HUES6 (cell line): Measurements from ENCODE around the gene SH3RF1.

Experiments
- H3K27ac ChIP-seq: 2 replicates; pipeline ENCODE4 v1.7.0; 2013; ENCODE audit warnings: low read depth, mild to moderate bottlenecking, low read length, inconsistent platforms
- H3K27me3 ChIP-seq: 2 replicates; pipeline ENCODE4 v1.6.1; 2013; ENCODE audit warnings: low read length; ENCODE audit not compliant: control insufficient read depth, insufficient read depth
- H3K36me3 ChIP-seq: 2 replicates; pipeline ENCODE4 v1.6.1; 2013; ENCODE audit warnings: low read length; ENCODE audit not compliant: control insufficient read depth, insufficient read depth
- H3K4me1 ChIP-seq: 2 replicates; pipeline ENCODE4 v1.6.1; 2013; ENCODE audit warnings: low read length; ENCODE audit not compliant: control insufficient read depth, insufficient read depth
- H3K4me3 ChIP-seq: 2 replicates; pipeline ENCODE4 v1.5.1; 2013; ENCODE audit warnings: low read depth, low read length
- H3K9ac ChIP-seq: one replicate; pipeline ENCODE4 v1.6.1; 2013; ENCODE audit warnings: mild to moderate bottlenecking, low read length
- H3K9me3 ChIP-seq: 2 replicates; pipeline ENCODE4 v1.6.1; 2013; ENCODE audit warnings: low read depth, low read length; ENCODE audit not compliant: control insufficient read depth, insufficient read depth

Gene SH3RF1

DNA sequence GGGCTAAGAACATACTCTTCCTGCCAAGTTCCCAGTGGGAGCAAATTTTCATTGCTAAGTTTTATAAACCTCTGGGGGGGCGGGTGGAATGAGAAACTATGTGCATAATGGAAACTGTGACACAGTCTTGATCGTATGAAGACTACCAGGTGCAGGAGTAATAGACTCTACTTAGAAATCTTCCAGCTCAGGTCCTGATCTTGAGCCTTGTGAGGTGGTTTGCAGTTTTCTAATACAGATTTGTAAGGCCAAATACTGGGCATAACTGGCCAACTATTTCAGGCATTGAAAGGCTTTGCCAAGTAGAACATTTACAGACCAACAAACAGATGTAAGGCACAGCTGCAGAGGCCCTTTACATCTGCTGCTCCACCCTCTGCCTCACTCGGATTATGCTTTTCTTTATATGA, 171.0 kb downstream of the SH3RF1 start:
- Histone ChIP-seq H3K36me3 (peaks cover 29% of the 10 kb centered on the region), H3K4me3 (no peak overlapping the region), H3K9ac (no peak overlapping the region), H3K27me3 (no peaks in the 10 kb centered on the region), H3K9me3 (no peaks in the 10 kb centered on the region), H3K27ac (no peak overlapping the region), H3K4me1 (peaks cover 11% of the 10 kb centered on the region)

DNA sequence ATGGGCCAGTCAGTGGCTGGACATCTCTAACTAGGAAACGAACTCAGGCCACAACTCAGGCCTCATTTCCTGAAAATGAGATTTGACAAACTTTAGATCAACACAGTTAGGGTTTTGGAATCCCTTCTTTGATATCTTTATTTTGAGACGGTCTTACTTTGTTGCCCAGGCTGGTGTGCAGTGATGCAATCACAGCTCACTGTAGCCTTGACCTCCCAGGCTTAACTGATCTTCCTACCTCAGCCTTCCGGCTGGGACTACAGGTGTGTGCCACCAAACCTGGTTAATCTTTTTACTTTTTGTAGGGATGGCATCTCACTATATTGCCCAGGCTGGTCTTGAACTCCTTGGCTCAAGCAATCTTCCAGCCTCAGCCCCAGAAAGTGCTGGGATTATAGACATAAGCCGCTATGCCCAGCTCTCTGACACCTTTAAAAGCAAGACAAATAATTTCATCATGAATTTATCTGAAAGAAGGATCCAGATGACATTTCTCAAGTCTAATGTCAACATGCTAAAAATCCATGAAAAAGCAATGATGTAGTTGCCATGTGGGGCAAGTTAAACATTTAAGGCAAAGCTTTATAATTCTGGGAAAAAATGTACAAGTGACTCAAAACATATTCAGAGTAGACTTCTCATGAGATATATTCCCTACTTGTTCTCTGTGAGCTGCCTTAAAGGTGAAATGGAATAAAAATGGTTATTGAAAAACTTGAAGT, 171.6 kb downstream of the SH3RF1 start:
- Histone ChIP-seq H3K27me3 (no peaks in the 10 kb centered on the region), H3K4me3 (no peak overlapping the region), H3K36me3 (peaks cover 29% of the 10 kb centered on the region), H3K27ac (no peak overlapping the region), H3K9ac (no peak overlapping the region), H3K9me3 (no peaks in the 10 kb centered on the region), H3K4me1 (peaks cover 8% of the 10 kb centered on the region)

DNA sequence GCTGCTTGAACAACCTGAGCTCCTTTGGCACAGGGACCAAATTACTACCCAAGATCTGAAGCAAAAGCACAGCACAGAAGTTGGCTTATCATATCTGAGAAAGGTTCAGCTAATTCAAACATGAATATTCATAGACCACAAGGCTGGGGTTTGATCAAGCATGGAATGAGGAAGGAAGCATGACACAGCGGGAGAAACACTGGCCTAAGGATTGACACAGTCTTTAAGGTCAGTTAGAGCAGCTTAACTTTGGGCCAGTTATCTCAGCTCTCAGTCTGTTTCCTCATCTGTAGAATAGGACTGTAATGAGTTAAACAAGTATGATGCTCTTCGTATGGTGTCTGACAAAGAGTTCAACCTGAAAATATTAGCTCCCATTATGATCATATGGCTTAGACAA, 172.2 kb downstream of the SH3RF1 start:
- Histone ChIP-seq H3K9me3 (no peaks in the 10 kb centered on the region), H3K4me3 (no peak overlapping the region), H3K36me3 (peaks cover 31% of the 10 kb centered on the region), H3K27ac (no peak overlapping the region), H3K9ac (no peak overlapping the region), H3K27me3 (no peaks in the 10 kb centered on the region), H3K4me1 (peaks cover 4% of the 10 kb centered on the region; the same call in 1 of the 2 replicates)

DNA sequence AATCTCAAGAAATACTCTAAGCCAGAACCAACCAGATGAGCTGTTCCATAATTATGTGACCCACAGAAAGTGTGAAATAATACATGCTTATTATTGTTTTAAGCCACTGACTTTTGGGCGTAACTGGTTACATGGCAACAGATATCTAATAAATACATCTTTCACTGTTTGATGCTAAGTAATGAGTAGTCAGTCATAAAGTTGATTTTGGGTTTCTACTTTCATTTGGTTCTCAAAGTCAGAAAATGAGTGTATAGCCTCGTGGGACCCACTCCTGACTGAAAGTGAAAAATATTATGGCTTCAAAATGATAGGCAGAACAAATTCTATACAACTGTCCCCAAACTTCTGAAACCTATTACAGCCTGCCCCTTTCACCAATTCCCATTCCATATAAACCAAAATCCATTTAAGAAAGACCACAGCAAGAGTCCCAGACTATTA, 172.7 kb downstream of the SH3RF1 start:
- peaks cover 31% of the 10 kb centered on the region for H3K36me3 ChIP-seq
- H3K9me3 ChIP-seq: no peaks in the 10 kb centered on the region
- no peaks in the 10 kb centered on the region for H3K27me3 ChIP-seq
- H3K9ac ChIP-seq: no peak overlapping the region
- peaks cover 4% of the 10 kb centered on the region; the same call in 1 of the 2 replicates for H3K4me1 ChIP-seq
- no peak overlapping the region for H3K4me3 ChIP-seq
- no peak overlapping the region for H3K27ac ChIP-seq

DNA sequence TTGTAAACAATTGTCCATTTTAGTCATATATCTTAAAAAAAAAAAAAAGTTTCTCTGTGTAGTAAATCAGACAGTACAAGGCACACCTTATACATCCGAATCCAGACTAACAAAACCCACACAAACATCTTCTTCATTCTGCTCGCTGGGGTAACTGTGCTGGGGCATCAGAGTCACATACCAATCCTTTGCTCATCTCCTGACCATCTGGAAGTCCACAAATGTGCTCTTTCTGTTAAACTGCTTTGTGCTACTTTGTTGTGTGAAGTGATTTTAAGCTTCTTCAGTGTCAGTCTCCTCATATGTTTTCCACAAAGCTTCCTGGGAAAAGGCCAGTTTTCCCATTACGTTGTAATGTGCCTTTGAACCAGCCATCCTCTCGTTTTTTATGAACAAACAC, 174.5 kb downstream of the SH3RF1 start:
- Histone ChIP-seq H3K4me3 (no peak overlapping the region), H3K9me3 (peaks cover 8% of the 10 kb centered on the region), H3K36me3 (peaks cover 31% of the 10 kb centered on the region), H3K27me3 (no peaks in the 10 kb centered on the region), H3K27ac (no peak overlapping the region), H3K4me1 (peaks cover 4% of the 10 kb centered on the region; the same call in 1 of the 2 replicates), H3K9ac (no peak overlapping the region)

DNA sequence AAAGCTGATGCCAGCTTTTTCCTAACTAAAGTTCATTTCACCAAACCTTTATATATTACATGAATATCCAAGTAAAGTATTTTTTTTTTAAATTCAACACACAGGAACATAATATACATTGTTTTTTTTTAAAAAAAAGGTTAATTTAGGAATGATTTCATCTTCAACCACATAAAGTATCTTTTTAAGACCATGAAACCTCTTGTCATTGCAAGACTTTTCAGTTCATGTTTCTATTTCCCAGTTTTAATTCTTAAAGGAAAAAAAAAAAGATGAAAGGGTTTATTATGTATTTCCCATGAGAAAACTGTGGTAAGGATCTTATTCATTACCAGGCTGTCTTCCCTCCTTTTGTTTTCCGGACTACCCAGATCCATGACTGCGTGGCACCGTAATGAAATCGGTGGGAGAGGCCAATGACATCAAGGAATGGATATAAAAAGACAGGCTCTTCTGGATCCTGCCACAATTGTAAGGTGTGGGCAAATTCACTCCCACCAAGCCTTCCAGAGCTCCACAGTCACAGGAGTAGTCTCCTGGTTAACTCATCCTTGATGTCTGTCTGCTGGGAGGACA, 176.0 kb downstream of the SH3RF1 start:
- Histone ChIP-seq H3K9ac (no peak overlapping the region), H3K4me1 (no peaks in the 10 kb centered on the region), H3K4me3 (no peak overlapping the region), H3K27me3 (no peaks in the 10 kb centered on the region), H3K9me3 (peaks cover 17% of the 10 kb centered on the region), H3K27ac (no peak overlapping the region), H3K36me3 (peaks cover 31% of the 10 kb centered on the region)

DNA sequence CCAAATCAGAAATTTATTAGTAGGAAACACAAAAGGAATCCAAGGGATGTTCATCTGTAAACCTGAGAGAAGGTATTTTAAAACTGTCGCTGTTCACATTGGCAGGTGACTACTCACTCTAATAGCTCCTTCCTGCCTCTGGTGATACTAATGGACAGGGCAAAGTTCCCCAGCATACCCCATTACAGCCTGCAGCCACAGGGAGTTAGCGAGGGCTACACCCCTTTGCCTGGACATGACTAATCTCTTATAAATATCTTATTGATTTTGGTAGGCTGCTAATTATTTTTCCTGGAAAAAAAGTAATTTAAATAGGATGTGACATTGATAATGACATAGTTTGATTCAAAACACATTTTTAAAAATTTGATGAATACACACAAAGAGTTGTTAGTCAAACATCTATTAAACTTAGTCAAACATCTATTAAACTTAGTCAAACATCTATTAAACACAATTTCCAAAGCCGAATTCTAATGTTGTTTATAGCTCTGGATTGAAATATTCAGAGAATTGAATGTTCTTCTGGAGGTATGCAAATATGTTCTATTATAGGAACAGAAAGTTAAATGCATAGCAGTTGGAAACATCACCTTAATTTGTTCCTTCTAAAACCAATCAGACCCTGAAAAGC, 177.8 kb downstream of the SH3RF1 start:
- no peak overlapping the region for H3K9ac ChIP-seq
- no peak overlapping the region for H3K4me3 ChIP-seq
- no peak overlapping the region for H3K27ac ChIP-seq
- no peaks in the 10 kb centered on the region for H3K4me1 ChIP-seq
- H3K27me3 ChIP-seq: no peaks in the 10 kb centered on the region
- peaks cover 17% of the 10 kb centered on the region for H3K9me3 ChIP-seq
- peaks cover 27% of the 10 kb centered on the region for H3K36me3 ChIP-seq

DNA sequence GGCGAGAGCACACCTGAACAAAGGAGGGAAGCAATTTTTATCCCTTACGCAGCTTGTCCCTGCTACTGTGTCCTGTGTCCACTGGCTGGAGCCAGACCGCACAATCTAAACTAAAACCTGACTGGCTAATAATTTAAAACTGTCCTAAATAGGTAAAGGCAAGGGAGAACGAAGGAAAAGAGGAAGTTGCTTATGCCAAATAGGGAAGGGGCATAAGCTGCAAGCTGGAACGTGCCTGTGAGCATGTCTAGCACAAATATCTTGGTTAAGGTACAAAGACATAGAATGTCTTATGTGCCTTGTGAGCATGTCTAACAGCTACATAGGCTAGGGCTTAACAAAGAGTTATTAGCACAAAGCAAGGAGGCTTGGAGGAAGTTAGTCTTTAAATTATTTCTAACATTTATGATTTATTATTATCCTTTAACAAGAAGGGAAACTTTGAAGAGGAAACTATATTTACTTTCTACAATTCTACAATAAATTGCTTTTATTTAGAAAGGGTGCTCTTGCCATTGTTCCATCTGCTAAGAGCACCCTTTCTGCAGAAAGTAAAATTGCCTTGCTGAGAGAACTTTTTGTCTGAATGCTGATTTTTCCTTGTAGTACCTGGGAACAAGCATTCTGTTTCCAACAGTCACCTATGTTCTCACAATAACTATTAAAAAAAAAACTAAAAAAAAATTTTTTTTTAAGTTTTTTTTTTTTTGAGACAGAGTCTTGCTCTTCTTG, 180.1 kb downstream of the SH3RF1 start:
- Histone ChIP-seq H3K9ac (no peak overlapping the region), H3K4me1 (no peaks in the 10 kb centered on the region), H3K36me3 (peaks cover 16% of the 10 kb centered on the region), H3K27ac (no peak overlapping the region), H3K4me3 (no peak overlapping the region), H3K27me3 (no peaks in the 10 kb centered on the region), H3K9me3 (peaks cover 17% of the 10 kb centered on the region)

DNA sequence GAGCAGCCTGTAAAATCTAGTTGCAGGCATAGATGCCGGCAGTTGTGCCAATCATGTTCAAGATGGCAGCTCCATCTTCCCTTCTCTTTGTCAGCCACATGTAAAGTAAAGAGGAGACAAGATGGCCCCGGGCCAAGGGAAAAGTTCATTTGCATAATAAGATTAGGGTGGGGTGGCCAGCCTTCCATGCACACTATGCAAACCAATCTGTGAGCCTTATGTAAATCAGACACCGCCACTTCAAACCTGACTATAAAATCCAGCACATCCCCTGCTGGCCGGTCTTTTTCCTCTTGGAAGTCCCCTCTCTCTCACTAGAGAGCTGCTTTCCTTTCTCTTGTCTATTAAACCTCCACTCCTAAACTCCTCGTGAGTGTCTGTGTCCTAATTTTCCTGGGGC, 181.8 kb downstream of the SH3RF1 start:
- Histone ChIP-seq H3K9ac (no peak overlapping the region), H3K27ac (no peak overlapping the region), H3K9me3 (peaks cover 17% of the 10 kb centered on the region), H3K27me3 (no peaks in the 10 kb centered on the region), H3K4me3 (no peak overlapping the region), H3K36me3 (peaks cover 8% of the 10 kb centered on the region; the same call in 1 of the 2 replicates), H3K4me1 (no peaks in the 10 kb centered on the region)

DNA sequence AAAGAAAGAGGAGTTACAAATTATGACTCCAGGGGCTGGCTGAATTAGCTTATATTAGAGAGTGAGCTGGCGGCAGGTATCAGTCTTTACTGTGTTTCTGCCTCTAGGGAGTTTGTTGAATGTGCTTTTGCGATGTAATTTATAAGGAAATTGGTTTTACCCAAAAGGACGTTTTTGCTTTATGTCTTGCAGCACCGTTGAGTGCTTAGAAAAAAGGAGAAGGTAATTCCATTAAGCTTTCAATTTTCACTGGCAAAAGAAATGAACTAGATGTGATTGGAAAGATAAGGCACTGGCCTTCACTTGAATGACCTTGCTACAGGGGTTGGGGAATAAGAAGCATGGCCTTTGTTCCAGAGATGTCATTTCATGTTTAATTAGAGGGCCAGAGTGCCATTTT, 185.8 kb downstream of the SH3RF1 start:
- Histone ChIP-seq H3K4me1 (no peaks in the 10 kb centered on the region), H3K36me3 (peaks cover 6% of the 10 kb centered on the region; the same call in 1 of the 2 replicates), H3K9me3 (no peaks in the 10 kb centered on the region), H3K4me3 (no peak overlapping the region), H3K27ac (no peak overlapping the region), H3K9ac (no peak overlapping the region), H3K27me3 (no peaks in the 10 kb centered on the region)

DNA sequence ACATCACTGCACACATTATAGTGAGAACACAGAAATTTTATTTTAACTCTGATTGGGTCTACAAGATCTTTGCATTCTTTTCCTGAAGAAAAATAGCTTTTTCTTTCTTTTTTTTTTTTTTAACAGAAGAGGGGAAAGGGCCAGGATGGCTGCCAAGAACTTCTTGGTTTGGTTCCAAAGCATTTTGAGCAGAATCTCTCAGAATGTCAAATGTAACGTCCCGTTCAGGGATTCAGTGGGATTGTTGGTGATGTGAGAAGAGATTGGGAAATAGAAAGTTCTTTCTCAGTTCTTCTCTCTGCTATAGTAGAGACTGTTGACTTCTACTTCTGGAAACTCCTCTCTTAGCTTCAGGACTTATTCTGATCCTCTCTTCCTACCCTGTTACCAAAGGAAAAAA, 189.8 kb downstream of the SH3RF1 start:
- no peak overlapping the region for H3K27ac ChIP-seq
- H3K36me3 ChIP-seq: no peaks in the 10 kb centered on the region
- peaks cover 3% of the 10 kb centered on the region; the same call in 1 of the 2 replicates for H3K9me3 ChIP-seq
- H3K27me3 ChIP-seq: no peaks in the 10 kb centered on the region
- no peaks in the 10 kb centered on the region for H3K4me1 ChIP-seq
- no peak overlapping the region for H3K9ac ChIP-seq
- no peak overlapping the region for H3K4me3 ChIP-seq
